Testis (tissue), 2 donors: ENCODE measurements around the gene LZTS2.

Source experiments
- POLR2A ChIP-seq: fragments of 450-650 bp; IDR thresholded peaks from one replicate; pipeline ENCODE4 v1.6.1; 2017; ENCODE audit warnings: antibody characterized with exemption, mild to moderate bottlenecking, moderate library complexity
- TF ChIP-seq, protein P1 (sequence below), 3 experiments: fragments of 450-650 bp in 2 of 3; fragments of 200-600 bp in 1 of 3; sonication (generic) in 1 of 3; IDR thresholded peaks; one replicate each; pipeline ENCODE4 v1.5.1; 2016 to 2019; ENCODE audit warnings: antibody characterized with exemption in 3 of 3, mild to moderate bottlenecking in 2 of 3, moderate library complexity in 1 of 3

DNA sequence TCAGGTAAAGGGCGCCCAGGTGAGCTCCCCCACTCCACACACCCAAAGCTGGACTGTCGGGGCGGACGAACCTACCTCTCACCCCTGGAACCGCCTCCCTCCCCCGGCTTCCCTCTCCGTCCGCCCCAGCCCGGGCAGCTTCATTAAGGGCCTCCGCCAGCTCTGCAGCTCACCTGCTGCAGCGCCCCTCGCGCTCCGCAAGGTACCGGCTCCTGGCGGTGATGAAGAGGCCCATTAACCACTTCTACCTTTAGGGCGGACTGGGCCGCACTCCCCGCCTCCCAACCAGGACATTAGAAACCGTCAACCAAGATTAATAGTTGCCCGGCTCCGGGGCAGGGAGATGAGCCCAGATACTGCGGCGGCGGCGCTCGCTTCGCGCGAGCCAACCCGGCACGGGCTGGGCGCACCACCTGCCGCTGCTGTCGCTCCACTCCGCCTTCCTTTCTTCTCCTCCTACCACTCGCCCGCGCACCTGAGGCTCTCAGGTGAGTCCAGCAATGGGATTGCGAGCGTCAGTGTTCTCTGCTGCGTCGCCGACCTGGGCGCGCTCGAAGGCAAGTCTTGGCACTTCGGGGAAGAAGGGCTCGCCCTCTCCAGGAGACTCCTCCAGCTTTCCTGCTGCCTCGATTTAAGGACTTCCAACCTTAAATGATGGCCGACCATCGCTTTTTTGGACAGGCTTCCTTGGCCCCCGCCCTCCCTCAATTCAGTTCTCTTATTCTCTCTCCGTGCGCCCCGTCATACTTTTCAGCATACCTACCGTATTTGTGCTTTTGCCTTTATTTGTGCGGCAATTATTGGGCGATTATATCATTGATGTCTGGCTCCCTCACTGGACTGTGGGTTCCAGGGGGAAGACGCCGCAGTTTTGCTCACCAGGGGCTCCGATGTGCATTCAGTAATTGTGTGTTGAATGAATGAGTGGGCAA is 48.6 kb downstream of the LZTS2 start:
- TF ChIP-seq POLR2A, result no peak
- TF ChIP-seq, protein P1, sequence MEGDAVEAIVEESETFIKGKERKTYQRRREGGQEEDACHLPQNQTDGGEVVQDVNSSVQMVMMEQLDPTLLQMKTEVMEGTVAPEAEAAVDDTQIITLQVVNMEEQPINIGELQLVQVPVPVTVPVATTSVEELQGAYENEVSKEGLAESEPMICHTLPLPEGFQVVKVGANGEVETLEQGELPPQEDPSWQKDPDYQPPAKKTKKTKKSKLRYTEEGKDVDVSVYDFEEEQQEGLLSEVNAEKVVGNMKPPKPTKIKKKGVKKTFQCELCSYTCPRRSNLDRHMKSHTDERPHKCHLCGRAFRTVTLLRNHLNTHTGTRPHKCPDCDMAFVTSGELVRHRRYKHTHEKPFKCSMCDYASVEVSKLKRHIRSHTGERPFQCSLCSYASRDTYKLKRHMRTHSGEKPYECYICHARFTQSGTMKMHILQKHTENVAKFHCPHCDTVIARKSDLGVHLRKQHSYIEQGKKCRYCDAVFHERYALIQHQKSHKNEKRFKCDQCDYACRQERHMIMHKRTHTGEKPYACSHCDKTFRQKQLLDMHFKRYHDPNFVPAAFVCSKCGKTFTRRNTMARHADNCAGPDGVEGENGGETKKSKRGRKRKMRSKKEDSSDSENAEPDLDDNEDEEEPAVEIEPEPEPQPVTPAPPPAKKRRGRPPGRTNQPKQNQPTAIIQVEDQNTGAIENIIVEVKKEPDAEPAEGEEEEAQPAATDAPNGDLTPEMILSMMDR (IDR thresholded peaks at IDR 0.05), result no peak
